OCI-LY7 (cell line): ENCODE results near the gene NSMF.

Source experiments
- EZH2phosphoT487 ChIP-seq: fragments of 200-600 bp; sonication (generic); IDR thresholded peaks from 2 replicates; pipeline ENCODE4 v1.6.1; 2018; ENCODE audit warnings: low read depth, borderline replicate concordance, mild to moderate bottlenecking, mixed run types, antibody characterized with exemption, low read length, moderate library complexity, mixed read lengths
- TF ChIP-seq, protein P1 (sequence below): fragments of 200-600 bp; sonication (generic); conservative IDR thresholded peaks from 2 replicates; pipeline ENCODE4 v1.5.1; 2014; ENCODE audit warnings: mild to moderate bottlenecking, antibody characterized with exemption, low read length, moderate library complexity, mixed read lengths

DNA sequence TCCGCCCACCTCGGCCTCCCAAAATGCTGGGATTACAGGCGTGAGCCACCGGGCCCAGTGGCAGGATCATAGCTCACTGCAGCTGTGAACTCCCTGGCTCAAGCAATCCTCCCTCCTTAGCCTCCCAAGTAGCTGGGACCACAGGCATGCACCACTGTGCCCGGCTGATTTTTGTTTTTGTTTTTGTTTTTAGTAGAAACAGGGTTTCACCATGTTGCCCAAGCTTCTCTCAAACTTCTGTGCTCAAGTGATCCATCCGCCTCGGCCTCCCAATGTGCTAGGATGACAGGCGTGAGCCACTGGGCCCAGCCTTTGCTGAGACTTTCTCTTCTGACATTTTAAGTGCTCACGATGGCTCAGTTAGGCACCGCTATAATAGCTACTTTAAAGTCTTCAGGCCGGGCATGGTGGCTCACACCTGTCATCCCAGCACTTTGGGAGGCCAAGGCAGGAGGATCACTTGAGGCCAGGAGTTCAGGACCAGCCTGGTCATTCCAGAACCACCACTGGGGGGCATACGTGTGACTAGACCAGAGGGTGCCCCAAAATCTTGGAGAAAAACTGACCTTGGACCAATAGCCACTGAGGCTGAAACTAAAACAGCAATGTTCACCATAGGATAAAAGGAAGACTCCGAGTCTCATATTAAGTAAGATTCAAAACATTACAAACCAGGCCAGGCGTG lies 14.9 kb downstream of the NSMF start:
- TF ChIP-seq, protein P1, sequence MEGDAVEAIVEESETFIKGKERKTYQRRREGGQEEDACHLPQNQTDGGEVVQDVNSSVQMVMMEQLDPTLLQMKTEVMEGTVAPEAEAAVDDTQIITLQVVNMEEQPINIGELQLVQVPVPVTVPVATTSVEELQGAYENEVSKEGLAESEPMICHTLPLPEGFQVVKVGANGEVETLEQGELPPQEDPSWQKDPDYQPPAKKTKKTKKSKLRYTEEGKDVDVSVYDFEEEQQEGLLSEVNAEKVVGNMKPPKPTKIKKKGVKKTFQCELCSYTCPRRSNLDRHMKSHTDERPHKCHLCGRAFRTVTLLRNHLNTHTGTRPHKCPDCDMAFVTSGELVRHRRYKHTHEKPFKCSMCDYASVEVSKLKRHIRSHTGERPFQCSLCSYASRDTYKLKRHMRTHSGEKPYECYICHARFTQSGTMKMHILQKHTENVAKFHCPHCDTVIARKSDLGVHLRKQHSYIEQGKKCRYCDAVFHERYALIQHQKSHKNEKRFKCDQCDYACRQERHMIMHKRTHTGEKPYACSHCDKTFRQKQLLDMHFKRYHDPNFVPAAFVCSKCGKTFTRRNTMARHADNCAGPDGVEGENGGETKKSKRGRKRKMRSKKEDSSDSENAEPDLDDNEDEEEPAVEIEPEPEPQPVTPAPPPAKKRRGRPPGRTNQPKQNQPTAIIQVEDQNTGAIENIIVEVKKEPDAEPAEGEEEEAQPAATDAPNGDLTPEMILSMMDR = 0 out of 2 replicates have a peak, but pooled peaks have one; percentile 12
- no peak for TF ChIP-seq EZH2phosphoT487
